Measurements from ENCODE around the gene ARHGAP35. TPM values are rescaled to one million over a fixed set of nuclear protein-coding genes. Genes with fewer than 3 reads are reported as not detected.
"Not testable (repeated sequence)": the region's sequence is repeated elsewhere in the genome, so short reads cannot be mapped to it uniquely, and the experiment has no call there.

Gene ARHGAP35
- total RNA-seq, 1 donor from 2014 or later: 21.7 TPM

GRCh38 chr19:46821512-46822409 is 39.0 kb upstream of the ARHGAP35 start:
- H3K4me3 ChIP-seq (ENCODE audit: low read depth, low read length): no peak overlapping the region
- TF ChIP-seq CTCF (conservative IDR thresholded peaks at IDR 0.05; ENCODE audit: low read depth, low read length): no peak
- DNase-seq (ENCODE audit: low read depth): no peak

- DNase-seq (ENCODE audit: low read depth); H3K4me3 ChIP-seq (ENCODE audit: low read depth, low read length): not testable (repeated sequence)
These were observed 38.4 kb upstream of the ARHGAP35 start for GRCh38 chr19:46822410-46822787.

GRCh38 chr19:46823049-46823448 is 37.7 kb upstream of the ARHGAP35 start:
- TF ChIP-seq CTCF (conservative IDR thresholded peaks at IDR 0.05; ENCODE audit: low read depth, low read length): no peak
- DNase-seq (ENCODE audit: low read depth): no peak
- H3K4me3 ChIP-seq (ENCODE audit: low read depth, low read length): no peak overlapping the region

GRCh38 chr19:46824890-46825730 is 35.7 kb upstream of the ARHGAP35 start:
- H3K4me3 ChIP-seq (ENCODE audit: low read depth, low read length): no peak overlapping the region
- DNase-seq (ENCODE audit: low read depth): no peak
- TF ChIP-seq CTCF (conservative IDR thresholded peaks at IDR 0.05; ENCODE audit: low read depth, low read length): no peak

- TF ChIP-seq CTCF (conservative IDR thresholded peaks at IDR 0.05; ENCODE audit: low read depth, low read length): no peak
- no peak for DNase-seq (ENCODE audit: low read depth)
- H3K4me3 ChIP-seq (ENCODE audit: low read depth, low read length): no peak overlapping the region
These were observed 35.1 kb upstream of the ARHGAP35 start for GRCh38 chr19:46825731-46826055.

GRCh38 chr19:46828484-46828883 is 32.3 kb upstream of the ARHGAP35 start:
- TF ChIP-seq CTCF (conservative IDR thresholded peaks at IDR 0.05; ENCODE audit: low read depth, low read length): no peak
- DNase-seq (ENCODE audit: low read depth): no peak

GRCh38 chr19:46830864-46831263 is 29.9 kb upstream of the ARHGAP35 start:
- no peak for TF ChIP-seq CTCF (conservative IDR thresholded peaks at IDR 0.05; ENCODE audit: low read depth, low read length)
- H3K4me3 ChIP-seq (ENCODE audit: low read depth, low read length): no peak overlapping the region
- DNase-seq (ENCODE audit: low read depth): no peak

More at GRCh38 chr19:46828484-46828883, 32.3 kb upstream of the ARHGAP35 start:
- H3K4me3 ChIP-seq (ENCODE audit: low read depth, low read length): no peak overlapping the region

Data from epithelial cell of proximal tubule (primary cell).